Upper lobe of left lung (tissue), 6 donors: ENCODE data around the gene ZNF385B. TPM values are rescaled to one million over a fixed set of nuclear protein-coding genes. Genes with fewer than 3 reads are reported as not detected.
A peak's percentile ranks its signal among the peaks of the same experiment; 100 is the strongest.

Source experiments
- ATAC-seq, 2 donors: fragments of 200-7000 bp; cut with Tn5 transposase; one replicate each; pipeline ENCODE4 v1.9.1; 2022; ENCODE audit warnings: mild to moderate bottlenecking in 2 of 2, moderate library complexity in 2 of 2; ENCODE audit not compliant: low FRiP score in 2 of 2
- DNase-seq, 2 donors: peaks; one replicate each; pipeline ENCODE4 v3.0.0-alpha.2; 2019 to 2020
- H3K27ac ChIP-seq, 4 donors: fragments of 200-600 bp; sonication (generic); one replicate each; pipeline ENCODE4 v1.5.1; 2016 to 2019
- H3K27me3 ChIP-seq, 4 donors: fragments of 200-600 bp; sonication (generic); one replicate each; pipeline ENCODE4 v1.5.1; 2017 to 2019
- H3K36me3 ChIP-seq, 4 donors: fragments of 200-600 bp; sonication (generic); one replicate each; pipeline ENCODE4 v1.5.1; 2016 to 2019
- H3K4me1 ChIP-seq, 4 donors: fragments of 200-600 bp; sonication (generic); one replicate each; pipeline ENCODE4 v1.5.1; 2018 to 2019
- H3K4me3 ChIP-seq, 4 donors: fragments of 200-600 bp; sonication (generic); one replicate each; pipeline ENCODE4 v1.5.1; 2017 to 2019; ENCODE audit warnings: mild to moderate bottlenecking in 2 of 4, moderate library complexity in 1 of 4
- H3K9me3 ChIP-seq, 4 donors: fragments of 200-600 bp; sonication (generic); one replicate each; pipeline ENCODE4 v1.5.1; 2018 to 2019
- EP300 ChIP-seq, 4 donors: sonication (generic); formaldehyde crosslinking; IDR thresholded peaks; one replicate each; pipeline ENCODE4 v1.5.1; 2017; ENCODE audit warnings: antibody characterized with exemption in 4 of 4, control low read depth in 2 of 4
- POLR2A ChIP-seq, 4 donors: fragments of 450-650 bp; IDR thresholded peaks; one replicate each; pipeline ENCODE4 v1.5.1; 2016 to 2017; ENCODE audit warnings: antibody characterized with exemption in 4 of 4, mild to moderate bottlenecking in 2 of 4
- POLR2AphosphoS5 ChIP-seq, 2 donors: sonication (generic); formaldehyde crosslinking; IDR thresholded peaks; one replicate each; pipeline ENCODE4 v1.5.1; 2017; ENCODE audit warnings: antibody characterized with exemption in 2 of 2
- WGBS, 2 donors: methylation state at CpG; one replicate each; pipeline ENCODE4 v1.1.5; 2017 to 2018; 5-methylcytosine and 5-hydroxymethylcytosine counted together
- total RNA-seq, 6 donors: library from RNA; depleted of rRNA in 4 of 6; stranded (reverse); fragments of >200 nt in 4 of 6; gene quantifications; one replicate each; pipeline versions ENCODE4 v1.1.0 to v1.2.1, GENCODE V29; 2016 to 2021
- TF ChIP-seq, protein P1 (sequence below), 6 experiments: fragments of 450-650 bp in 4 of 6; fragments of 200-600 bp in 2 of 6; sonication (generic) in 2 of 6; IDR thresholded peaks; one replicate each; pipeline ENCODE4 v1.5.1; 2016 to 2019; ENCODE audit warnings: antibody characterized with exemption in 6 of 6
- donor health status: DM: no; HTN: no; CAD: no; lungs with moderate emphysema.
- donor health status: DM: no; HTN: yes; CAD: no; lungs with severe emphysema.

ZNF385B gene
- total RNA-seq, 6 donors from 2014 or later: 22.1 to 93.5 (median 40.2) TPM

- H3K4me1 ChIP-seq: no peaks in the 10 kb centered on the region
- WGBS, 2 donors: 55 to 68% methylated on average over 1 of the region's 1 CpG
- H3K9me3 ChIP-seq: no peaks in the 10 kb centered on the region
- H3K36me3 ChIP-seq: no peaks in the 10 kb centered on the region
- H3K4me3 ChIP-seq: no peak overlapping the region
- DNase-seq (no peak), ATAC-seq (no peak)
- TF ChIP-seq POLR2AphosphoS5 (IDR thresholded peaks at IDR 0.05) (no peak), EP300 (IDR thresholded peaks at IDR 0.05) (no peak), POLR2A (IDR thresholded peaks at IDR 0.05) (no peak)
- TF ChIP-seq, protein P1, sequence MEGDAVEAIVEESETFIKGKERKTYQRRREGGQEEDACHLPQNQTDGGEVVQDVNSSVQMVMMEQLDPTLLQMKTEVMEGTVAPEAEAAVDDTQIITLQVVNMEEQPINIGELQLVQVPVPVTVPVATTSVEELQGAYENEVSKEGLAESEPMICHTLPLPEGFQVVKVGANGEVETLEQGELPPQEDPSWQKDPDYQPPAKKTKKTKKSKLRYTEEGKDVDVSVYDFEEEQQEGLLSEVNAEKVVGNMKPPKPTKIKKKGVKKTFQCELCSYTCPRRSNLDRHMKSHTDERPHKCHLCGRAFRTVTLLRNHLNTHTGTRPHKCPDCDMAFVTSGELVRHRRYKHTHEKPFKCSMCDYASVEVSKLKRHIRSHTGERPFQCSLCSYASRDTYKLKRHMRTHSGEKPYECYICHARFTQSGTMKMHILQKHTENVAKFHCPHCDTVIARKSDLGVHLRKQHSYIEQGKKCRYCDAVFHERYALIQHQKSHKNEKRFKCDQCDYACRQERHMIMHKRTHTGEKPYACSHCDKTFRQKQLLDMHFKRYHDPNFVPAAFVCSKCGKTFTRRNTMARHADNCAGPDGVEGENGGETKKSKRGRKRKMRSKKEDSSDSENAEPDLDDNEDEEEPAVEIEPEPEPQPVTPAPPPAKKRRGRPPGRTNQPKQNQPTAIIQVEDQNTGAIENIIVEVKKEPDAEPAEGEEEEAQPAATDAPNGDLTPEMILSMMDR (IDR thresholded peaks at IDR 0.05): no peak
- no peak overlapping the region for H3K27ac ChIP-seq
- H3K27me3 ChIP-seq: no peaks in the 10 kb centered on the region
Measured at GRCh38 chr2:179442206-179442605, 419.2 kb downstream of the ZNF385B start.

GRCh38 chr2:179441551-179441950, 419.9 kb downstream of the ZNF385B start:
- Histone ChIP-seq H3K36me3 (no peaks in the 10 kb centered on the region), H3K9me3 (no peaks in the 10 kb centered on the region), H3K27me3 (no peaks in the 10 kb centered on the region), H3K27ac (no peak overlapping the region), H3K4me1 (no peaks in the 10 kb centered on the region), H3K4me3 (no peak overlapping the region)
- DNase-seq: no peak
- TF ChIP-seq, protein P1 (IDR thresholded peaks at IDR 0.05): no peak
- TF ChIP-seq EP300 (IDR thresholded peaks at IDR 0.05) (no peak), POLR2AphosphoS5 (IDR thresholded peaks at IDR 0.05) (no peak), POLR2A (IDR thresholded peaks at IDR 0.05) (no peak)
- 76 to 78% methylated on average over 2 of the region's 2 CpGs for WGBS, 2 donors
- ATAC-seq: no peak

DNA sequence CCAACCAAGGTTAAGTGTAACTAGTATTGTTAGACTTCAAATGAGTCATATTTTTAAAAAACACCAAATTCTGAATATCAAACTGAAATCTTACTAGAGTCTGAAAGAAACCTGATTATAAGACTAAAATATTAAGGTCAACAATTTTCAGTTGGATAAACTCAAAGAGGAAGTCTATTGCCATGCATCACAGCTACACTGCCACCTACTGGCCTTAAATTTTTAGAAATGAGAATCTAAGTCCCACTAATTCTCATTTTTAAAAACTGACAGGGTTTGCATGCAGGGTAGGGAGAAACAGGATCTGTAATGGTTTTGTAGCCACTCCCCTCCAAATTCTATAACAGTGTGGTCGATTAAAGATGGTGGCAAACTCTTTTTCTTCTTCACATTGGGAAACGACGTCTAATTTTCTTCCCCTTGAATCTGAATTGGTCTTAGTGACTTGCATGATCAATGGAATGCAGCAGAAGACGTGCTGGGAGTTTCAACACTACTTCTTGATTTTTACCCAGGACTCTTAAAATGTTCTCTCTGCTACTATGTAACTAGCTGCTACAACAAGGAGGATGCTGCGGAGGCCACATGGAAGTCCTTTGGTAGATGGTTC, 420.7 kb downstream of the ZNF385B start:
- 81 to 84% methylated on average over 5 of the region's 5 CpGs for WGBS, 2 donors
- H3K9me3 ChIP-seq: no peaks in the 10 kb centered on the region
- H3K4me1 ChIP-seq: no peaks in the 10 kb centered on the region
- ATAC-seq (peak in 1 of 2 donors; percentile 57), DNase-seq (no peak)
- TF ChIP-seq, protein P1 (IDR thresholded peaks at IDR 0.05): peak in 5 of 6 experiments; percentile 26 to 44 (median 42)
- TF ChIP-seq POLR2A (IDR thresholded peaks at IDR 0.05): no peak
- no peak for TF ChIP-seq POLR2AphosphoS5 (IDR thresholded peaks at IDR 0.05)
- H3K27ac ChIP-seq: no peak overlapping the region
- H3K27me3 ChIP-seq: no peaks in the 10 kb centered on the region
- H3K4me3 ChIP-seq: no peak overlapping the region
- no peaks in the 10 kb centered on the region for H3K36me3 ChIP-seq

- Histone ChIP-seq H3K4me3 (no peak overlapping the region), H3K9me3 (no peaks in the 10 kb centered on the region), H3K4me1 (no peaks in the 10 kb centered on the region), H3K36me3 (no peaks in the 10 kb centered on the region), H3K27me3 (no peaks in the 10 kb centered on the region), H3K27ac (no peak overlapping the region)
- no peak for DNase-seq
- WGBS, 2 donors: 42 to 72% methylated on average over 4 of the region's 4 CpGs
- ATAC-seq: no peak
- TF ChIP-seq, protein P1 (IDR thresholded peaks at IDR 0.05): no peak
- TF ChIP-seq POLR2AphosphoS5 (IDR thresholded peaks at IDR 0.05) (no peak), EP300 (IDR thresholded peaks at IDR 0.05) (no peak), POLR2A (IDR thresholded peaks at IDR 0.05) (no peak)
Measured at GRCh38 chr2:179438654-179439053, 422.8 kb downstream of the ZNF385B start.

- no peak for DNase-seq
- WGBS, 2 donors: 84 to 91% methylated on average over 3 of the region's 3 CpGs
- Histone ChIP-seq H3K36me3 (no peaks in the 10 kb centered on the region), H3K9me3 (no peaks in the 10 kb centered on the region), H3K4me3 (no peak overlapping the region), H3K4me1 (no peaks in the 10 kb centered on the region), H3K27me3 (no peaks in the 10 kb centered on the region), H3K27ac (no peak overlapping the region)
- ATAC-seq: no peak
- no peak for TF ChIP-seq EP300 (IDR thresholded peaks at IDR 0.05)
Measured at GRCh38 chr2:179437430-179437829, 424.0 kb downstream of the ZNF385B start.
